Fibroblast of upper back skin (primary cell): ENCODE measurements around the gene ASCL5.

Experiments used
- DNase-seq: peaks from one replicate; pipeline ENCODE4 v3.0.0-alpha.2; 2013

The ASCL5 gene

GRCh38 chr1:201153474-201154388 lies 26.7 kb upstream of the ASCL5 start:
- no peak for DNase-seq

- peak; percentile 47 for DNase-seq
These were observed 22.4 kb upstream of the ASCL5 start for GRCh38 chr1:201149400-201149799.

- DNase-seq = no peak
These were observed 20.5 kb upstream of the ASCL5 start for GRCh38 chr1:201147396-201148015.

- no peak for DNase-seq
These were observed 19.8 kb upstream of the ASCL5 start for GRCh38 chr1:201146626-201147390.

GRCh38 chr1:201145816-201146215 lies 18.8 kb upstream of the ASCL5 start:
- no peak for DNase-seq

- no peak for DNase-seq
These were observed 18.1 kb upstream of the ASCL5 start for GRCh38 chr1:201145132-201145531.

- DNase-seq = no peak
These were observed 17.7 kb upstream of the ASCL5 start for GRCh38 chr1:201144701-201145100.

- DNase-seq = no peak
These were observed 17.0 kb upstream of the ASCL5 start for GRCh38 chr1:201143726-201144635.

- no peak for DNase-seq
These were observed 16.1 kb upstream of the ASCL5 start for GRCh38 chr1:201142849-201143725.

GRCh38 chr1:201142011-201142848 lies 15.2 kb upstream of the ASCL5 start:
- DNase-seq = no peak

- DNase-seq = no peak
These were observed 14.4 kb upstream of the ASCL5 start for GRCh38 chr1:201141418-201141817.

GRCh38 chr1:201140941-201141260 lies 13.9 kb upstream of the ASCL5 start:
- no peak for DNase-seq

GRCh38 chr1:201140235-201140940 lies 13.4 kb upstream of the ASCL5 start:
- no peak for DNase-seq

- DNase-seq = no peak
These were observed 12.8 kb upstream of the ASCL5 start for GRCh38 chr1:201139756-201140155.

GRCh38 chr1:201139306-201139705 lies 12.3 kb upstream of the ASCL5 start:
- DNase-seq = no peak

GRCh38 chr1:201138311-201138840 lies 11.4 kb upstream of the ASCL5 start:
- DNase-seq = no peak

GRCh38 chr1:201137579-201138310 lies 10.8 kb upstream of the ASCL5 start:
- DNase-seq = peak; percentile 91

- no peak for DNase-seq
These were observed 10.0 kb upstream of the ASCL5 start for GRCh38 chr1:201137024-201137392.
